OCI-LY1 (cell line): ENCODE measurements around the gene ASB7.

Source experiments
- H2AFZ ChIP-seq: fragments of 200-600 bp; sonication (generic), shearing (Covaris generic); 2 replicates; pipeline ENCODE4 v1.6.0; 2014; ENCODE audit warnings: antibody characterized with exemption, mild to moderate bottlenecking, low read length
- H3F3A ChIP-seq: fragments of 200-600 bp; sonication (generic), shearing (Covaris generic); 2 replicates; pipeline ENCODE4 v1.6.0; 2014; ENCODE audit warnings: mild to moderate bottlenecking, antibody characterized with exemption, low read length, moderate library complexity; ENCODE audit not compliant: insufficient read depth
- H3K27ac ChIP-seq: fragments of 200-600 bp; sonication (generic); 2 replicates; pipeline ENCODE4 v1.5.1; 2014; ENCODE audit warnings: low read length, mixed run types, mild to moderate bottlenecking, low read depth; ENCODE audit not compliant: poor library complexity, severe bottlenecking
- H3K27me3 ChIP-seq: fragments of 200-600 bp; sonication (generic); 2 replicates; pipeline ENCODE4 v1.6.0; 2014; ENCODE audit warnings: antibody characterized with exemption, mild to moderate bottlenecking, low read length, moderate library complexity; ENCODE audit not compliant: insufficient read depth
- H3K36me3 ChIP-seq: fragments of 200-600 bp; sonication (generic); 2 replicates; pipeline ENCODE4 v1.6.1; 2014; ENCODE audit warnings: mild to moderate bottlenecking, antibody characterized with exemption, low read length, moderate library complexity, mixed read lengths; ENCODE audit not compliant: insufficient read depth
- H3K4me1 ChIP-seq: fragments of 200-600 bp; sonication (generic); 2 replicates; pipeline ENCODE4 v1.5.1; 2014; ENCODE audit warnings: mild to moderate bottlenecking, low read length, moderate library complexity; ENCODE audit not compliant: insufficient read depth, severe bottlenecking
- H3K4me2 ChIP-seq: fragments of 200-600 bp; sonication (generic), shearing (Covaris generic); 2 replicates; pipeline ENCODE4 v1.6.1; 2014; ENCODE audit warnings: low read length
- H3K4me3 ChIP-seq: fragments of 200-600 bp; sonication (generic); 2 replicates; pipeline ENCODE4 v1.5.1; 2014; ENCODE audit warnings: low read length, low read depth, mild to moderate bottlenecking, mixed read lengths; ENCODE audit not compliant: poor library complexity, severe bottlenecking
- H3K79me2 ChIP-seq: fragments of 200-600 bp; shearing (Covaris generic); 2 replicates; pipeline ENCODE4 v1.6.1; 2016; ENCODE audit warnings: mixed run types, low read length, mixed read lengths; ENCODE audit not compliant: insufficient read depth
- H3K9ac ChIP-seq: fragments of 200-600 bp; sonication (generic), shearing (Covaris generic); 2 replicates; pipeline ENCODE4 v1.6.1; 2014; ENCODE audit warnings: mild to moderate bottlenecking, low read length, mixed read lengths
- H3K9me2 ChIP-seq: fragments of 200-600 bp; sonication (generic), shearing (Covaris generic); 2 replicates; pipeline ENCODE4 v1.6.1; 2014; ENCODE audit warnings: low read depth, mild to moderate bottlenecking, low read length, mixed read lengths
- H3K9me3 ChIP-seq: fragments of 200-600 bp; shearing (Covaris generic); 2 replicates; pipeline ENCODE4 v1.6.1; 2014; ENCODE audit warnings: low read length, mixed read lengths
- H4K20me1 ChIP-seq: fragments of 200-600 bp; sonication (generic), shearing (Covaris generic); 2 replicates; pipeline ENCODE4 v1.6.0; 2016; ENCODE audit warnings: mild to moderate bottlenecking, low read length; ENCODE audit not compliant: insufficient read depth
- EZH2 ChIP-seq: fragments of 200-600 bp; sonication (generic), shearing (Covaris generic); IDR thresholded peaks from 2 replicates; pipeline ENCODE4 v1.8.0; 2017; ENCODE audit warnings: borderline replicate concordance, mixed run types, mild to moderate bottlenecking, antibody characterized with exemption, low read length, moderate library complexity, mixed read lengths
- TF ChIP-seq, protein P1 (sequence below): fragments of 200-600 bp; sonication (generic), shearing (Covaris generic); IDR thresholded peaks from 2 replicates; pipeline ENCODE4 v1.5.1; 2017; ENCODE audit warnings: mild to moderate bottlenecking, antibody characterized with exemption, low read length, moderate library complexity, mixed read lengths

Gene ASB7

DNA sequence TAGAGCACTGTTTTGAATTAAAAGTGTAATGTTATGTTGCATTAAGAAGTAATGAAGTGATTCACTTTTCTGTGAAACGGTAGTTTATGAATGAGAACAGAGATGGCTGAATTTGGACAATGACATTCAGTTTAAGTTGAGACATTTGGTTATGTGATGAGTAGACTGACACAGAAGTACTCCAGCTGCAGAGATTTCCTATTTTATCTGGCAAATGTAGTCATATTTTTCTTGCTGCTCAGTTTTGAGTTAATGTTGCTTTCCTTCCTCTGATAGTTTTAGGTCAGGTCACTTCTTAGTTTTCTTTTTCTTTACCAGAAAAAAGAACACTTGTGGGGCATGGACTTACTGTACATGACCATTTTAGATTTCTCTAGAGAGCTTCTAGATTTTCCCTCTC is 51.2 kb downstream of the ASB7 start:
- no peaks in the 10 kb centered on the region for H3K9me2 ChIP-seq
- H3K4me2 ChIP-seq: no peak overlapping the region
- TF ChIP-seq, protein P1, sequence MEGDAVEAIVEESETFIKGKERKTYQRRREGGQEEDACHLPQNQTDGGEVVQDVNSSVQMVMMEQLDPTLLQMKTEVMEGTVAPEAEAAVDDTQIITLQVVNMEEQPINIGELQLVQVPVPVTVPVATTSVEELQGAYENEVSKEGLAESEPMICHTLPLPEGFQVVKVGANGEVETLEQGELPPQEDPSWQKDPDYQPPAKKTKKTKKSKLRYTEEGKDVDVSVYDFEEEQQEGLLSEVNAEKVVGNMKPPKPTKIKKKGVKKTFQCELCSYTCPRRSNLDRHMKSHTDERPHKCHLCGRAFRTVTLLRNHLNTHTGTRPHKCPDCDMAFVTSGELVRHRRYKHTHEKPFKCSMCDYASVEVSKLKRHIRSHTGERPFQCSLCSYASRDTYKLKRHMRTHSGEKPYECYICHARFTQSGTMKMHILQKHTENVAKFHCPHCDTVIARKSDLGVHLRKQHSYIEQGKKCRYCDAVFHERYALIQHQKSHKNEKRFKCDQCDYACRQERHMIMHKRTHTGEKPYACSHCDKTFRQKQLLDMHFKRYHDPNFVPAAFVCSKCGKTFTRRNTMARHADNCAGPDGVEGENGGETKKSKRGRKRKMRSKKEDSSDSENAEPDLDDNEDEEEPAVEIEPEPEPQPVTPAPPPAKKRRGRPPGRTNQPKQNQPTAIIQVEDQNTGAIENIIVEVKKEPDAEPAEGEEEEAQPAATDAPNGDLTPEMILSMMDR: no peak
- no peak for TF ChIP-seq EZH2
- H3K4me3 ChIP-seq: no peak overlapping the region
- no peaks in the 10 kb centered on the region for H3F3A ChIP-seq
- no peaks in the 10 kb centered on the region for H4K20me1 ChIP-seq
- no peak overlapping the region for H3K9ac ChIP-seq
- H3K4me1 ChIP-seq: no peaks in the 10 kb centered on the region
- no peak overlapping the region for H2AFZ ChIP-seq
- H3K79me2 ChIP-seq: no peaks in the 10 kb centered on the region
- H3K27ac ChIP-seq: no peak overlapping the region
- peaks cover 5% of the 10 kb centered on the region; the same call in 1 of the 2 replicates for H3K36me3 ChIP-seq
- no peaks in the 10 kb centered on the region; the same call in 1 of the 2 replicates for H3K27me3 ChIP-seq
- no peaks in the 10 kb centered on the region for H3K9me3 ChIP-seq

DNA sequence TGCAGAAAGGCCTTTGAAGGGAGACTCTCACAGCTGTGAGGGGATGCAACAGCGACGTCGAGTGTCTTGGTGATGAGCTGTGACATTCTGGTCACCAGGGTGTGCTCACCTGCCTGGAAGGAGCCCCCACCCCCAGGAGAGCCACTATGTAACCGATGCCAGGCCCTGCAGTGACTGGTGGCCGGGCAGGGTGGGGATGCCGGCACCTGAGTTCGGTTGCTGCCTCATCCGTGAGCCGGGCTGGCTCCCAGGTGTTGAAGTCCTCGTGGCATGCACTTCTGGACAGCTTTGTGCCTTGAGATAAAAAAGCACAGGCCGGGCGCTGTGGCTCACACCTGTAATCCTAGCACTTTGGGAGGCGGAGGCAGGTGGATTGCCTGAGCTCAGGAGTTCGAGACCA is 56.5 kb downstream of the ASB7 start:
- no peaks in the 10 kb centered on the region for H4K20me1 ChIP-seq
- no peak overlapping the region for H3K9ac ChIP-seq
- H3K4me1 ChIP-seq: no peaks in the 10 kb centered on the region
- H3K9me2 ChIP-seq: no peaks in the 10 kb centered on the region
- no peak overlapping the region for H3K27ac ChIP-seq
- TF ChIP-seq, protein P1: no peak
- TF ChIP-seq EZH2: no peak
- H3K9me3 ChIP-seq: no peaks in the 10 kb centered on the region
- no peaks in the 10 kb centered on the region for H3K79me2 ChIP-seq
- no peak overlapping the region for H2AFZ ChIP-seq
- no peak overlapping the region for H3K4me3 ChIP-seq
- peaks cover under 1% of the 10 kb centered on the region for H3K27me3 ChIP-seq
- no peak overlapping the region for H3K4me2 ChIP-seq
- H3K36me3 ChIP-seq: no peaks in the 10 kb centered on the region
- no peaks in the 10 kb centered on the region for H3F3A ChIP-seq

DNA sequence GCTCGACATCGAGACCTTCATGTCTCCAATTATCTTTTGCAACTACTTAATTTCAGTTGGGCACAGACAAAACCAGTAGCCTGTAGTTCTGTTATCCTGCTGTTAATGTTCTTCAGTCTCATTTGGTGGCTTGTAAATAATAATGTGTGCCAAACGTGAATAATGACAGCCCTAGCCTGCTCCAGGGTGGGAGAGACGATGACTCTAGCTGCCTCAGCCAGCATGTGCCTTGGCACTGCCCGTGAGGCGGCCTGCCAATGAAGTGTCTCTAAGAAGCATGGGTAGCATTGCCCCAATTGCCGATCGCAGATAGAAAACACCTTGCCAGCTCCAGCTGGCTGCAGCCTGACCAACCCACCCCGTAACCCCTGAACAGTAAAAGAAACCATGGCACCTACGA is 58.8 kb downstream of the ASB7 start:
- no peaks in the 10 kb centered on the region for H4K20me1 ChIP-seq
- H3K9me2 ChIP-seq: no peaks in the 10 kb centered on the region
- H3K27ac ChIP-seq: no peak overlapping the region
- no peaks in the 10 kb centered on the region for H3F3A ChIP-seq
- H3K36me3 ChIP-seq: no peaks in the 10 kb centered on the region
- H2AFZ ChIP-seq: no peak overlapping the region
- no peaks in the 10 kb centered on the region for H3K9me3 ChIP-seq
- no peak overlapping the region for H3K9ac ChIP-seq
- no peaks in the 10 kb centered on the region for H3K4me1 ChIP-seq
- no peak overlapping the region for H3K4me2 ChIP-seq
- no peak for TF ChIP-seq EZH2
- TF ChIP-seq, protein P1: no peak
- peaks cover 5% of the 10 kb centered on the region for H3K27me3 ChIP-seq
- H3K79me2 ChIP-seq: no peaks in the 10 kb centered on the region
- H3K4me3 ChIP-seq: no peak overlapping the region
